Measurements from ENCODE around the gene PATE2. TPM values are rescaled to one million over a fixed set of nuclear protein-coding genes. Genes with fewer than 3 reads are reported as not detected.

The PATE2 gene
- total and polyA plus RNA-seq, 5 donors from 2014 or later: not detected

Other genes with a start within 250 kb of the PATE2 start
- 19.2 TPM for gene EI24, start 209.4 kb downstream of the PATE2 start, total RNA-seq
- 10 to 100 TPM; 57.2 to 84.9 (median 75.8) TPM for gene EI24, start 209.4 kb downstream of the PATE2 start, polyA plus RNA-seq
- 46.8 TPM for gene STT3A, start 186.0 kb downstream of the PATE2 start, total RNA-seq
- 10 to 100 TPM; 51.0 to 73.3 (median 61.9) TPM for gene STT3A, start 186.0 kb downstream of the PATE2 start, polyA plus RNA-seq
- 13.2 TPM for gene CHEK1, start 153.7 kb downstream of the PATE2 start, total RNA-seq
- 10 to 100 TPM in 1 of 4 donors, 1 to 10 TPM in 3; 4.4 to 12.7 (median 6.8) TPM for gene CHEK1, start 153.7 kb downstream of the PATE2 start, polyA plus RNA-seq
- gene ACRV1, start 98.0 kb downstream of the PATE2 start, total RNA-seq: not detected
- gene ACRV1, start 98.0 kb downstream of the PATE2 start, polyA plus RNA-seq: not detected
- gene PATE1, start 32.5 kb downstream of the PATE2 start, total RNA-seq: not detected
- gene PATE1, start 32.5 kb downstream of the PATE2 start, polyA plus RNA-seq: not detected
- not detected for gene PATE3, start 9.3 kb upstream of the PATE2 start, total RNA-seq
- gene PATE3, start 9.3 kb upstream of the PATE2 start, polyA plus RNA-seq: not detected
- gene PATE4, start 54.5 kb upstream of the PATE2 start, total RNA-seq: not detected
- not detected for gene PATE4, start 54.5 kb upstream of the PATE2 start, polyA plus RNA-seq
- 3.1 TPM for gene HYLS1, start 108.8 kb upstream of the PATE2 start, total RNA-seq
- 10 to 100 TPM in 3 of 4 donors, 1 to 10 TPM in 1; 6.7 to 13.3 (median 11.8) TPM for gene HYLS1, start 108.8 kb upstream of the PATE2 start, polyA plus RNA-seq
- 4.8 TPM for gene PUS3, start 124.4 kb upstream of the PATE2 start, total RNA-seq
- gene PUS3, start 124.4 kb upstream of the PATE2 start, polyA plus RNA-seq: 10 to 100 TPM; 11.0 to 15.1 (median 14.4) TPM
- not detected for gene DDX25, start 125.7 kb upstream of the PATE2 start, total RNA-seq
- not detected for gene DDX25, start 125.7 kb upstream of the PATE2 start, polyA plus RNA-seq
- gene VSIG10L2, start 167.2 kb upstream of the PATE2 start, total RNA-seq: not detected
- not detected for gene VSIG10L2, start 167.2 kb upstream of the PATE2 start, polyA plus RNA-seq

Measured in CD4-positive, CD25-positive, alpha-beta regulatory T cell (primary cell).